SK-N-SH (cell line): ENCODE measurements around the gene POLD4.

Experiments used
- CTCF ChIP-seq: fragments of 200-600 bp; sonication (generic); IDR thresholded peaks from 2 replicates; pipeline ENCODE4 v1.6.1; 2017; ENCODE audit warnings: antibody characterized with exemption, mild to moderate bottlenecking, moderate library complexity
- FOXJ3 ChIP-seq: sonication (generic); formaldehyde crosslinking; IDR thresholded peaks from 2 replicates; pipeline ENCODE4 v1.5.1; 2020; ENCODE audit warnings: mild to moderate bottlenecking, missing genetic modification reagents
- GABPA ChIP-seq: IDR thresholded peaks from 2 replicates; pipeline ENCODE4 v1.4.0; 2012; ENCODE audit warnings: low read depth, mild to moderate bottlenecking
- SMC3 ChIP-seq: IDR thresholded peaks from 2 replicates; pipeline ENCODE4 v1.6.1; 2012; ENCODE audit warnings: low read depth, low read length, improper control_type of control experiment

GRCh38 chr11:67366961-67367760, 13.8 kb upstream of the POLD4 start:
- no peak for TF ChIP-seq SMC3
- no peak for TF ChIP-seq FOXJ3 (CRISPR knock-in tag)
- TF ChIP-seq CTCF, result no peak
- no peak for TF ChIP-seq GABPA
